ENCODE data around the gene FCHO2.

Gene FCHO2

GRCh38 chr5:73037545-73037944 is 81.7 kb downstream of the FCHO2 start:
- DNase-seq: no peak

DNA sequence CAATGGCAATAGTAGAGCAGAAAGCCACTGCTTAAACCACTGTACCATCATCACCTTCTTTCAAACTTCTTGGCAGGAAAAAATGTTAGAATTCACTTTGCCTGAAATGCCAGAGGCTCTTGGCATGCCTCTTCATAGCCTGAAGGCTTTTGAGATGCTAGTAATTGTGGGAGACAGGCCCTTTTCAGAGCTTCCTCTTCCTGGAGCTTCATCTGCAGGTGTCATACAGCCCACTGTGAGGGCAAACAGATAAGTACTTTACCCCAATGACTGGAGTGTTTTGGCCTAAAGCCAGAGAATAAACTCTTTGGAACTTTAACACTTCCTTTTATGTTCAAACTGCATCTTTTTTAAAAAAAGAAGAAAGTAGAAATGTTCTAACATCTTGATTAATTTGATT is 83.2 kb downstream of the FCHO2 start:
- DNase-seq: no peak

- no peak for DNase-seq
Measured at GRCh38 chr5:73042993-73043392, 87.2 kb downstream of the FCHO2 start.

DNA sequence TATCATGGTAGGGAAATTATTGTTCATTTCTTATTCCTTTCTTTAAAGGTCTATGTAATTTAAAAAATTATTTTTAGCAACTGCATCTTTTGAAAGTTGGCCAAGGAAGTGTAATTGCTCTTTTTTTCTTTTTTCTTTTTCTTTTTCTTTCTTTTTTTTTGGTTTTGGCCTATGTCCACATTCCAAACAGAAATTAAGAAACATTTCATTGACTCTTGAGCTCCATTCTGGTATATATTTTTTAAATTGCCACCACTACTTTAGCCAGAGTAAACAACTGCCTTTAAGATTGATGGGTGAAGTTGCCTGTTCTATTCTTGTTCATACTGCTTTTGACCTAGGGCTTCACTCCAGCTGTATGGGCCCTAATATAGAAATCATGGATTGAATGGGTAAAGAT is 88.7 kb downstream of the FCHO2 start:
- no peak for DNase-seq

GRCh38 chr5:73045623-73046022 is 89.8 kb downstream of the FCHO2 start:
- no peak for DNase-seq

DNA sequence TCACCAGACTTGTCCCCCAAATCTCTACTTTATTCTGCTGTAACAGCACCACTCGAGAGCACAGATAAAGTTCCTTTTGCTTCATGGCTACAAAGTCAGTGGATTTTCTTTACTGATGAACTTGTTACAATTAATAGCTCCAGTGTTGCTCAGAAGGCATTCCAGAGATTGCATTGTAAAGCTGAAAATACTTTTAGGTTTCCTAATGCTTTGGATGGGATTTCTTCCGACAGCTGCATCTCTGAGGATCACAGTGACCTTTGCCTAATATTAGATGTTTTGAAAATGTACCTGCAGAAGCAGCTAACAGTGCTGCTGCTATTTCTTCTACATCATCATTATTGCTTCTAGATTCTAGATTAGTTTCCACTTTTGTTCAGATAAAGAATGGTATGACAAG is 105.8 kb downstream of the FCHO2 start:
- no peak for DNase-seq

- DNase-seq: no peak
Measured at GRCh38 chr5:73066466-73066865, 110.6 kb downstream of the FCHO2 start.

DNA sequence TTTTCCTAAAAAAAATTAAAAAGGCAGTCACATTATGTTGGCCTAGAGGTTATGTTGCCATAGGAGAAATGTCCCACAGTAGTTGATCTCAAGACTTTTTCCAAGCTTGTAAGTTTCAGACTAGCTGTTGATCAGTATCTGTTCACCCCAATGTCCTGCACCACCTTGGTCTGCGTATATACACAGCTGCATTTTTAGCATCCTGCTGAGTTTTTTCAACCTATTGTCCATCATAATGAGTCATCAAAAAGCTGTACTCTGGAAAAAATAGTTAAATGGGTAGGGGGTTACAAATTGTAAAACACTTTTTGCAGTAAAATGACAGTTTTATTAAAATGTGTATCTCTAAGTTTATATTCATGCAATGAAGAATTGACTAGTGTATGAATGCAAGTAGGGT is 111.4 kb downstream of the FCHO2 start:
- DNase-seq: no peak

DNA sequence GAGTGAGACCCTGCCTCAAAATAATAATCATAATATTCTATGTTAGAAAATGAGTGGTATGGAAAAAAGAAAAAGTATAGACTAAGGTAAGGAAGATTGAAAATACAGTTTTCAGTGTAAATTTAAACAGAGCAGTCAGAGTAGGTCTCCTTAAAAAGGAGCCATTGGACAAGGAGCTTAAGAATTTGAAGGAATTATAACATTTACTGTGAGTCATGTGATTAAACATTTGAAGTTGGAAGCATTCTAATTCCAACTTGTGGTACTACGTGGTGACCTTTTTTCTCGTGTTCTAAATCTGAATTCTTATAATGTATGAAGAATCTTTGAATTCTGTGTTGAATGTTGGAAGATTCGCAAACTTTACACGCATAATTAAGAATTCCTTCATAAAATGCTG is 125.3 kb downstream of the FCHO2 start:
- DNase-seq: no peak

DNA sequence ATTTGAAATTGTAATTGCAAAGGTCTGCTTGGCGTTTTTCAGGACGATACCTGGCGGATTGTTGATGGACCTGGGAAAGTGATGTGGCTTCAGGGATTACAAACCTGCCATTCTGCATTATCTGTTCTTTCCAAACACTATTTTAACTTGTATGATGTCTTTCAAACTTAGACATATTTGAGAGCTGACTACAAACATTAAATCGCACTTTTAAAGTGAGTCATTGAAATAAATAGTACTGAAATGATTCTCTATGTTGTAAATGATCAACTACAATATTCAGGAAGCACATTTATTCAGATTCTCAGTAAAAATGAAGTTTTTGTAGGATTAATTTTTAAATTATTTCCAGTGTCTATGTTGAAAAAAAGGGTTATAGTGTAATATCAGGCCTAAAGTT is 132.2 kb downstream of the FCHO2 start:
- DNase-seq: no peak

- no peak for DNase-seq
Measured at GRCh38 chr5:73093943-73094342, 138.1 kb downstream of the FCHO2 start.

DNA sequence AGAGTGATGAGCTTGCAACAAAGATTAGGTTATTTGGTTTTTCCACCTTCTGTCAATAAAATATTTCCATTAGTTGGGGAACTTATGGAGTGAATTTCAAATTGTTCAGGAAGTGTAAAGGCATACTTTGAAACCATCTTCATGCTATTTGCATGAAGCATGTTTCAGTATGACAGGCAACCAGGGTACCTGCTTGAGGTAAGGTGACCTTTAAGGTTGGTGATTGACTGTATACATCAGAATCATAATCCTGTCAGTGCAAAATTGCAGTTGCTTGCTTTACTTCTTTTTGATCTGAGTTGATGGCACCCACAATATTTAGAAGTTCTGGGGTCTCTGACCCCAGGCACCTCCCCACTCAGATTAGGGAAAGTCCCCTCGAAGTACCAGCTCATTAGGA is 138.6 kb downstream of the FCHO2 start:
- no peak for DNase-seq

DNA sequence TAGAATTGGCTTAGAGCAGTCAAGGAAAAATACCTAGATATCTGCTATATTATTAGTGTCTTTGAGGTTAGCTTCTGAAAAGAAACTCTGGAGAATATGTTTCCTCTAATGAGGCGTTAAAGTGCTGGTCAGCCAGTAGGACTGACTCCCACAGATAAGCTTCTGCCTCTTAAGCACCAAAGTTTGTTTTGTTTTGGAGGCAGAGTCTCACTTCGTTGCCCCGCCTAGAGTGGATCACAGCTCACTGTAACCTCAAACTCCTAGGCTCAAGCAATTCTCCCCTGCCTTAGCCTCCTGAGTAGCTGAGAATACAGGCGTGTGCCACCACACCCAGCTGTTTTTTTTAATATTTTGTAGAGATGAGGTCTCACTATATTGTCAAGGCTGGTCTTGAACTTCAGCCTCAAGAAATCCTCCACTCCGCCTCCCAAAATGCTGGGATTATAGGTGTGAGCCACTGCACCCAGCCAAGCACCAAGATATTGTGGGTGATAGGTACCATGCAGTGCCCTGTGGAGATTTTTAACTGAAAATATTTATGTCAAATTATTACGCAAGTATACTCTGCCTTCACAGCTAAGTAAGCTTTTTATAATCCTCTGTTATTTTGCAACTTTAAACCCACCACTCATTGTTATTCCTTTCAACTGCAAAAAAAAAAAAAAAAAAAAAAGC is 139.9 kb downstream of the FCHO2 start:
- DNase-seq: no peak

DNA sequence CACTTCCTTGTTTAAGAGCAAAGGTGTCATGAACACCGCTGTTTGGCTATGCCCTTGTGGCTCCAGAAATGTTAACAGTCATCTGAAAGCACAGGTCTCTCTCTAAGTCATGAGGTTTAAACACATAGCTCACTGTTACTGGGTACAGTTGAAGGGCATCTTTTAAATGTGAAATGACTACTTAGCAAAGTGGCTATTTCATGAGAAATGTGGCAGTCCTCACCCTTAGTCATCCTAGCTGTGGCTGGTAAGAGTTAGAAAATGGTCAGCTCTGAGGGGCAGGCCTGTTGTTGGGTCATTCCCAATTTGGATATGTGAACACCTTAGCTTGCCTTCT is 140.4 kb downstream of the FCHO2 start:
- no peak for DNase-seq

DNA sequence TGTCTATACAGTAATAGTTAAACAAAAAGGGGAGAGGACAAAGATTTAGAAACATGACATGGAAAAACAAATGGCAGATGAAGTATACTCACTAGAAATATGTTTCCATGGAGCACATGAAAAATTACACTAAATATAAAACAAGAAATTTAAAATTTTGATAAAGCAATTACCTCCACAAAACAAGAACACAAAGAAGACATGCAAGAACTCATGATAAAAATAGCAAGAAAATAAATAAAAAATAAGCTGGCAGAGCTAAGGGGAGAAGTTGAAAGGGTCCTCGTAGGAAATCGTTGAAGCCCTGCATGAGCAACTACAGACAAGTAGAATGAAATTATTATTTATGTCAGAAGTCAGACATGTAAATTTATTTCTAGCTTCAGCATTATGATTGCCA is 141.9 kb downstream of the FCHO2 start:
- DNase-seq: no peak

GRCh38 chr5:73100109-73100508 is 144.3 kb downstream of the FCHO2 start:
- no peak for DNase-seq

GRCh38 chr5:73103870-73104299 is 148.0 kb downstream of the FCHO2 start:
- no peak for DNase-seq

DNA sequence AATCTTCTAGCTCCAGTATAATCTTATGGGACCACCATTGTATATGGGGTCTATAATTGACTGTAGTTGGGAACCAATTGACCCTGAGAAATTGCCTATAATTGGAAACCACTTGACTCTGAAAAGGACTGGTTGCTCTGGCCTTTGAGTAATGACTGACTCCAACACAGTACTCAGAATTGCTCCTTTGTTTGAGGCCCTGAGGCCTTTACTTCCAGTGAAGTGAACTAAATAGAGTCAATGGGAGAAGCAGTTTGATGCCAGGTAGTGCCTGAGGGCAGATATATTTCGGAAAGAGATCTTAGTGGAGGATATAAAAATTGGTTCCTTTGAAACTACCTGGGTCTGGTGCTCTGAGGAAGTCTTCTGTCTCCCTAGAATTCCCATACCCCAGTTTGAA is 148.5 kb downstream of the FCHO2 start:
- DNase-seq: no peak

- DNase-seq: no peak
Measured at GRCh38 chr5:73106335-73106734, 150.5 kb downstream of the FCHO2 start.

DNA sequence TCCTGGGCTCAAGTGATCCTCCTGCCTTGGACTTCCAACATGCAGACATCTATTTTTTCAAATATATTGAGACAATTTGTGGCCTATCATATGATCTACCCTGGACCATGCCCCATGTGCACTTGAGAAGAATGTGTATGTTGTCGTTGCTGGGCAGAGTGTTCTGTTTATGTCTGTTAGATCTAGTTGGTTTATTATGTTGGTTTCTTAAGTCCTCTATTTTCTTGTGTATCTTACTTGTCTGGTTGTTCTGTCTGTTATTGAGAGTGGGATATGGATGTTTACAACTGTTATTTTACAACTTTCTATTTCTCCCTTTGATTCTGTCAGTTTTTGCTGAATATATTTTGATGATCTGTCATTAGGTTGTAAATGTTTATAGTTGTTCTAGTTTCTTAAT is 154.3 kb downstream of the FCHO2 start:
- no peak for DNase-seq

DNA sequence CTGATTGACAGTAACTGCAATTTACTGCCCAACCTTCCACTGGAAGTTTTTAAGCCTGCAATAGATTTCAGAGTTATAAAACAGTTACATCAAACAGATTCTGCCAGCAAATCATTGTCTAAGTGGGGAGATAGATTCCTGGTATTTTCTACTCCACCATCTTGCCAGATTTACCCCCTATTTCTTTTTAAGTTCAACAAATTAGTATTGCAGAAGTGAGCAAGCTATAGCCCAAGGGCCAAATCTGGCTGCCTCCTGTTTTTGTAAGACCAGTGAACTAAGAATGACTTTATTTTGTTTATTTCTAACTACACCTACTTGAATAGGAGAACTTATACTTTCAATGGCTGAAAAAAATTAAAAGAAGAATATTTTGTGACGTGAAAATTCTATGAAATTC is 155.7 kb downstream of the FCHO2 start:
- DNase-seq: no peak

- no peak for DNase-seq
Measured at GRCh38 chr5:73112359-73112758, 156.5 kb downstream of the FCHO2 start.

DNA sequence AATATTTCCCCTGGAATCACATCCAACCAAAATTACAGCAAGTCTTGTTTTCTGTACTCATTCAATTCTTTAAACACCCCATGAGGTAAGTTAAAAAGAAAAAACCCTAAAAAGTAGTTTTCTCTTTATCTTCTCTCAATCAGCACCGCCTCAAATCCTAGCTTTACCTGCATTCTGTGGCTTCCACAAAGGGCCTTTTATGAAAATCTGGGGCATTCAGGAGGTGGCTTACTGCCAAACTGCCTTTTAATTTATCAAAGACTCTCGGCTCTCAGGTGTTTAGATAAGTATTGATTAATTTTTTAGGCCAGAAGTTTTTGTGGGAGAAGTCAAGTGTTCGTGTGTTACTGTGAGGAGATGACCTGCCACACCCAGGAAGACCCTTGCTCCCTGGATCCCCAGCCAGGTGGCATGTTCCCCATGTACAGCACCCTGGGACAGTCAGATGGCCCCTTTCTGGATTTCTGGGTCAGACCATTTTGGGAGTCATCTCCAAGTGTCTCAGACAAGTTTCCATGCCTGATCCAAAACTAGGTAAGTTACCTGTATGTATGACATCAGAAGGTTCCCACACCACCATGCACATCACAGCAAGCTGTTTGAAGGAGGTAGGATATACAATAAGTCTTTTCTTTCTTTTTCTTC is 158.3 kb downstream of the FCHO2 start:
- DNase-seq: no peak

DNA sequence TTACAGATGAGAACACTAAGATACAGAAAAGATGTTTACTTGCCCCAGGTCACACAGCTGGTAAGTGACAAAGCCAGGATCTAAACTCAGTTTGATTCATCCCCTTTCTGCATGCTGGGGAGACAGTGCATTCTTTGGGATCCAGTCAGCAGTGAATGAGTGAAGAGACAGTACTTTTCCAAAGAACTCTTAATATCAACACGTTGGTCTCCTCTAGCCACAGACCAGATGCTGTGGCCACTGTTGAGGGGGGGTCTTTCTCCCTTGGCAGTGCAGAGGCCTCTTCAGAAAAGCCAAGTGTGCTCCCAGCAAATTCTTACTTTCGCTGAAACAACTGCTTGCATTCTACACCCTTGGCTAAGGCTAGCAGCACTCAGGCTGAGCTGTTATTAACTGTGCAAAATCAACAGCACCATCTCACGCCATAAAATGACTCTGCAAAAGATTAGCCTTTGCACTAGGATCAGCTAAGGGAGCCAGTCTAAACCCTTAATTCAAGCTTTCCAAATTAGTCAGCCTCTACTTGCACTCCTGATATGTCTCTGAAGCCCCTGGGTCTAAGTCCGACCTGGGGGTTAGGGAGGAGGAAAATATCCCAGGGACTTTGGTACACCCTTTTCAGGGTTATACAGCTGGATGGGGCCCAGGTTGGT is 159.7 kb downstream of the FCHO2 start:
- no peak for DNase-seq

DNA sequence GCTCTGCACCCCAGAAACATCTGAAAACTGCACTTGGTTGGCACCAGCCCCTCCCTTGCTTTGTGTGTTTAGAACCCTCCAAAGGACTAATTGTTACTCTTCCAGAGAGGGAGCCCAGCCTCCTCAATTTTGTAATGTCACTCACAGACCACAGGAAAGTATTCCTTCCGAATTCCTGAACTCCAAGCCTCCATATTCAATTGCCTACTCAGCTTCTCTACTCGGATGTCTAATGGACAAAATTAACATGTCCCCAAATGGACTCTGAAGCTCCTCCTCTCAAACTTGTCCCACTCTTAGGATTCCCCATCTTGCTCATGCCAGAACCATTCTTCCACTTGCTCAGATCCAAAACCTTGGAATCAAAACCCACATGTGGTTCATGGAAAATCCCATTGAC is 160.7 kb downstream of the FCHO2 start:
- DNase-seq: no peak

Data from activated CD8-positive, alpha-beta memory T cell treated with anti-CD3 and anti-CD28 coated beads, Interleukin-2, amount 50 U/mL, for 48 hours (primary cell).